HG02852 (cell line): ENCODE data around the gene WNT16.

Experiments used
- ATAC-seq: cut with Tn5 transposase; IDR thresholded peaks from one replicate; pipeline ENCODE4 v1.9.1; 2021; ENCODE audit warnings: mild to moderate bottlenecking, moderate library complexity; ENCODE audit not compliant: unreplicated experiment

Gene WNT16

DNA sequence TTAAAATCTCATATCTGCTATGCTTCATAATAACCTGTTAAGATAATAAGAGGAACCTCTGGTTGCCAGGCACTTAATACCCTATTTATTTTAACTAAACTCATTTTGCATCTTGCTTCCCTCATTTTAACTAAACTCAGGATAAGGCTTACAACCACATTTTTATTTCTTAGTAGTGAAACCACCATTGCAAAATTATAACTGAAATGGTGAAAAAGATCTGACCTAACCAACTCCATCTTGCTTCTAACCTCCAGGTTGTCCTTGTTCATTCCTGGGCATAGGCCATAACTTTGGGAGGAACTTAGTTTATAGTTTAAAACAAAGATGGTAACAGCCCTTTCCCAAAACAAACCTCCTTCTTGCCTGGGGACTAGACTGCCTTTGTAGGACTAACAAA, 61.3 kb downstream of the WNT16 start:
- ATAC-seq, result no peak

DNA sequence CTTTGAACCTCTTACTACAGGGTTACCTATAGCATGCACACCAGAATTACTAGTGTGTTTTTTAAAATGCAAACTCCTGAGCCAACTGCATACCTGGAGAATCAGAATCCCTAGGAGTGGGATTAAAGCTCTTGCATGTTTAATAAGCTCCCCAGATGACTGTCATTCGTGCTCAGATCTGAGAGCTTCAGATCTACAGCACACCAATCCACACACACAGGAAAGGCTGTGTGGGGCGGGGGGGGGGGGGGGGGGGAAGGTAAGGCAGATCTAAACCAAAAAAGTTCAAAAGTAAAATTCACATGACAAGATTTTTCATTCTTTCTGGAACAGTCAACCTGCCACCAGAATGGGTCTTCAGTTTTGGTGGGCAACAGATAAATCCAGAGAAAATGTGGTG, 61.8 kb downstream of the WNT16 start:
- ATAC-seq, result no peak
